Renal cortical epithelial cell (primary cell): ENCODE results near the gene SOS1. TPM values are rescaled to one million over a fixed set of nuclear protein-coding genes. Genes with fewer than 3 reads are reported as not detected.
"Not testable (repeated sequence)": the region's sequence is repeated elsewhere in the genome, so short reads cannot be mapped to it uniquely, and the experiment has no call there.

Experiments used
- DNase-seq: peaks from one replicate; pipeline ENCODE4 v3.0.0-alpha.2; 2011; ENCODE audit warnings: low read depth
- total RNA-seq: library from RNA; depleted of rRNA; stranded (reverse); fragments of >200 nt; gene quantifications from 2 replicates; pipeline ENCODE4 v1.2.3, GENCODE V29; 2014

The SOS1 gene
- total RNA-seq, 1 donor from 2014 or later, result 34.3 TPM

DNA sequence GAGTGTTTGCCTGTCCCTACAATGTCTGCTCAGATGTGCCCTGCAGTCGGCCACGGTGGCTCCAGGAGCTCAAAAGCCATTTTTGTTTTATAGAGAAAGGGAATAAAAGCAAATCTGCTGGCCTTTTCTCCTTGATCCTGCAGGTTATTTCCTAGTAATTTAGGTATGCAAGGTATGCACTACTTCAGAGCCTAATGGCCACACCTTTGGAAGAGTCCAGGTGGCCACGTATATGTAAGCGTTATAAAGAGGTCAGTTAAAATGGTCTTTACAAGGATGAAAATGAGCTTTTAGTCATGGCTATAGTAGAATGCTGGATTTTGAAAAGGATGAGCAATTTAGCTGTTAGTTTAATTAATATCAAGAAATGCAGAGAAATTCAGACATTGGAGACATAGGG is 149.5 kb downstream of the SOS1 start:
- no peak for DNase-seq

DNA sequence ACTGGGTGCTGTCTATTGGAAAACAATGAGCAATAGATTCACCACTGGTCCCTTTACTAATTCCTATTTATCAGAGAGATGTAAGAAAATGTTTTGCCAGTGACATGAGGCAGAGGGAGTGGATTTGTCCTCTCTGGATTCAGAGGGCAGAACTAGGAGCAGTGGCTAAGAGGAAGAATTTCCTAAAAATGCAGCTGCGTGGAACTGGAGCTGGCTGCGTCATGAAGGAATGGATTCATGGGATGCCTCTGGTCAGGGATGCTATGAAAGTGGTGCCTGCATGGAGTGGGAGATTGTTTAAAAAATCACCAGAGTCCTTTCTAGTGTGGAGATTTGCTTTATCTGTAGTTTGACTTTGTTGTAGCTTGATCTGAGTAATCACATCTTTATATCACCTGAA is 152.8 kb downstream of the SOS1 start:
- DNase-seq, result no peak

DNA sequence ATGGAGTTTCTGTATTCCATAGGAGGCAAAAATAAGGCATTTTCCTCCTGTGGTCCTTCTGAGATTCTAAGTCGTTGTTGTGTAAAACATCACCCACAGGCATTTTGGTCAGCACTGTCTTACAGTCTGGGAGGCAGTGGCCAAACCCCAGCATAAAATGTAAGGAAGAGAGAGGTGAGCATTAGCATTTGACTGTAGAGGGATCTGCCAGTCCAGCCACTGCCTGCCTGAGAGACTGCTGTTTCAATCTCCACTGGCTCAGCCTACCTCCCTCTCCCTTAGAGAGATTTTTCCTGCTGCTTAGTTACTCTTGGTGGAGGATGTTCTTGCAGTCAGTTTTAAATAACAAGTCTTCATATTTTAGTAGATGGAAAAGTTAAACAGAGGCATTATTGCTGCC is 154.2 kb downstream of the SOS1 start:
- no peak for DNase-seq

DNA sequence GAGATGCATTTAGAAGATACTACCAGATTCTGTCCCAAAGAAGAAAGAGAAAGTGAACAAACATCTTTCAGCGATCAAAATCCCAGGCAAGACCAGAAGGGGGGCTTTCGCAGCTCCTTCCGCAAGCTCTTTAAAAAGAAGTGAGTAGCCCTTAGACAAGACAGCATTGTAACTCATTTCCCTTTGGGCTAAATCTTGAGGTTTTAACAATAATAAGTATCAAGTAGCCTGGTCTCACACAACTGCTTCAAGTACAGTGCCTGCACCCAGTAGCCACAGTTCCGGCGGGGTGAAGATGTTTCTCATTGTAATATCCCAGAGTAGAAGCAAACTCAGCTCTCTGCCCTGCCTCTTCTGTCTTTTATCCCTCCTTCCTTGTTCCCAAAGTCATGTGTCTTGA is 154.8 kb downstream of the SOS1 start:
- no peak for DNase-seq

DNA sequence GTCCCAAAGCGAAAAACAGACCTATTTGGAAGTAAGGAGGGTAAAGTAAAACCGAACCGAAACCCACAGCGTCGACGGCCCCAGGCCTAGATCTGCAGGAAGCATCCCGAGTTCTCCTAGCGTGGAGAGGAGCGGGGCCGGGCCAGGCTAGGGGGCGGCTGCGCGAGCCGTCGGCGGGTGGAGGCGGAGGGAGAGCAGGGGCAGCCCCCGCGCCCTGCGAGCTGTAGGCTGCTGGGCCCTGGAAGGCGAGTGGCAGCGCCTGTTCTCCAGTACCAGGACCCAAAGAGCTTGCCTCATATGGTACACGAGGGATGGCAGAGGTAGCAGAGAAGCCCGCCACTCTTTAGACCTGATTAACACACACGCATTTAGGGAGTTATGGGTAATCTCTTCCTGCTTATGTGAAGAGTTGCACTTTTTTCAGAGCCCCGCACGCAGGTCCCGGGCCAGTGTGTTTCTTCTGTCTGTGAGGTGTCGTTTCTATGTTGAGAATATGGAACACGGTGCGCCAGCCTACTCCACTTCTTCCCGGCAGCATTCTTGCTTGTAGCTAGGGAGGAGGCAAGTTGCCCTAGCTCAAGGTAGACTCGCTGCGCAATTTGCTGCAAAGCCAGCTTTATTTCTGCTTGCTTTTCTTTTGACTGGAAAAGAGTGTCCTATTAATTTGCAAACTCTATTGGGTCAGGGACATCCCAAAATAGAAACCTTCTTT is 160.1 kb downstream of the SOS1 start:
- DNase-seq, result no peak

DNA sequence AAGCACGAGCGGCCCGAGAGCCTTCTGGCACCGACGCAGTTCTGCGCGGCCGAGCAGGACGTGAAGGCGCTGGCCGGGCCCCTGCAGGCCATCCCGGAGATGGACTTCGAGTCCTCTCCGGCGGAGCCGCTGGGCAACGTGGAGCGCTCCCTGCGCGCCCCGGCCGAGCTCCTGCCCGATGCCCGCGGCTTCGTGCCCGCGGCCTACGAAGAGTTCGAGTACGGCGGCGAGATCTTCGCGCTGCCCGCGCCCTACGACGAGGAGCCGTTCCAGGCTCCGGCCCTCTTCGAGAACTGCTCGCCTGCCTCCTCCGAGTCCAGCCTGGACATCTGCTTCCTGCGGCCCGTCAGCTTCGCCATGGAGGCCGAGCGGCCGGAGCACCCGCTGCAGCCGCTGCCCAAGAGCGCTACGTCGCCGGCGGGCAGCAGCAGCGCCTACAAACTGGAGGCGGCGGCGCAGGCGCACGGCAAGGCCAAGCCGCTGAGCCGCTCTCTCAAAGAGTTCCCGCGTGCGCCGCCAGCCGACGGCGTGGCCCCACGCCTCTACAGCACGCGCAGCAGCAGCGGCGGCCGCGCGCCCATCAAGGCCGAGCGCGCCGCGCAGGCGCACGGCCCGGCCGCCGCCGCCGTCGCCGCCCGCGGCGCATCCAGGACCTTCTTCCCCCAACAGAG is 160.8 kb downstream of the SOS1 start:
- peak; percentile 46 for DNase-seq

DNA sequence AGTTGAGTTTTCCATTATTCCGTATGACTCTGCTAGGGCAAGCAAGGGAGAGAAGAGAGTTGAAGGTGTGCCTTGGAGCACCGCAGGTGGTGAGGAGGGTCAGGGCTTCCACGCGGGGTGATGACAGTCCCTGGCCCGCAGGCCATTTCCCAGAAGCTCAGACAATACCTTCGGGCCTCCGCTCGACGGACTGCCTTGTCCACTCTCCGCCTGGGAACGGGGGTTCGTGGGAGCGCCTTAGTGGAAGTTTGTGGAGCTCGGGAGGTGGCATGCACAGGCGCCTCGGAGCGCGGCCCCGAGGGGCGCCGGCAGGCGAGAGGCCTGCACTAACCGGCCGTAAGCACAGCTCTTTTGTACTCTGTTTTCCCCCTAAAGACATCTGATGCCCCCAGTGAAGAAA is 161.4 kb downstream of the SOS1 start:
- no peak for DNase-seq

DNA sequence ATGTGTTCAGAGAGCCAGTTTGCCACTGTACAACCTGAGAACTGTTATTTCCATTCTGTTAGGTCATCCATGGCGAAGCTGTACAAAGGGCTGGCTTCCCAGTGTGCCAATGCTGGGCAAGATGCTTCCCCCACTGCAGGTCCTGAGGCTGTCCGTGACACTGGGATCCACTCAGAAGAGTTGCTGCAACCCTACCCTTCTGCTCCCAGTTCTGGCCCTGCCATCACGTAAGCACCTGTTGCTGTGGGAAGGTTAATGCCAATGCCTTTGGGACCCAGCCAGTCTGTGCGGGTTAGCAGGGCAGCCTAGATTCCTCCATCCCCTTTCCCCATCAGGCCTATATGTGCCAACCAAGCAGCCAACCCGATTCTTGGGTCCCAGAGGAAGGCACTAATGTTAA is 162.9 kb downstream of the SOS1 start:
- DNase-seq, result no peak

DNA sequence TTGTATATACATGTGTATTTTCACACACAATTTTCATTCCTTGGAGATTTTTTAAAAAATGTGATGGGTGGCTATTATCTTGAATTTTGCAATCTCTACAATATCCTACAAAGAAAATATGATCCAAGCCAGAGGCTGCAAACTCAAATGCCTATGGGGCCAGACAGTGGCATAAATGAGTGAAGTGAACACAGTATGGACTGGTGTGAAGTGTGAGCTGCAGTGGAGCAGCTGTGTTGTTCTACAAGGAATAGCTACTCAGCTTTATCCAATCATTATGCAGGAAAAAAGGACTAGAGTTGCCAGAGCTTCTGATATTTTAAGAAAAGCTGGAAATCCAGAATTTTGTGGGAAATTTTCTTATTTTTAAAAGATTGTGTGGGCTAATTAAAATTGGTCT is 169.1 kb downstream of the SOS1 start:
- DNase-seq, result no peak

DNA sequence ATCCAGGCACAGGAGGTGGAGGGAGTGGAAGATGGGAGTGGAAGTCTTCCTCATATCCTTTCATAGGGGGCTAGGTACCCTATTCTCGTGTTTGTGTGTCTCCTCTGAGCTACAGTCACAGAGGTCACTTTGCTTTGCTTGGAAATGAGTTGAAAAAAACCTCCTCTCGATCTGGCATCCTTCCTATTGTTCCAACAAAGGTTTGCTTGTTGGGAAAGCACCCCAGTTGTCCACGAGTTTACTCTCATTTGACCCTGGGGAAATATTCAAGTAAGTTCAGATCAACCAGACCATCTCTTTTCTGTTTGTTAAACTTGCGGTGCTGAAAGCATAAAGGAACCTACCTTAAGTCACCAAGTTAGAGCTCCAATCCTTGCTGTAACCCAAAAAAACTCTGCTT is 171.9 kb downstream of the SOS1 start:
- no peak for DNase-seq

DNA sequence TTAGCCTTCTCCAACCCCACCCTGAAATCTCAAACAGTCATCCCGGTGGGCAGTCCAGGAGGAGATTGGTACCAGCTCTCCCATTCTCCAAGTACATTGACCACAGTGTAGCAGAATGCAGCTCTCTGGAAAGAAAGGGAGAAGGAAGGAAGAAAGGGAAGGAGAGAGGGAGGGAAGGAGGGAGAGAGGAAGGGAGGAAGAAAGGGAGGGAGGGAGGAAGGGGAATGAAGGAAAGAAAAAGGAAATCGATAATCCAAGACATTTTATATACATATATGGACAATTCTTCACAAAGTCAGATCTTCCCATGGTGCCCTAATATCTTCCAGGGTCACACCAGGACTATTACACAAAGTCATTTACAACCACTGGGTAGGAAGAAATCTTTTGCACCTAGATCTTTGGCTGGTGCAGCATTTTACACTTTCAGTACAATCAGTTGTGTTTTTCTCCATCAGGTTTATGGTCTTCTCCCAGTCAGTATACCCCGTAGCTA is 172.4 kb downstream of the SOS1 start:
- no peak for DNase-seq

DNA sequence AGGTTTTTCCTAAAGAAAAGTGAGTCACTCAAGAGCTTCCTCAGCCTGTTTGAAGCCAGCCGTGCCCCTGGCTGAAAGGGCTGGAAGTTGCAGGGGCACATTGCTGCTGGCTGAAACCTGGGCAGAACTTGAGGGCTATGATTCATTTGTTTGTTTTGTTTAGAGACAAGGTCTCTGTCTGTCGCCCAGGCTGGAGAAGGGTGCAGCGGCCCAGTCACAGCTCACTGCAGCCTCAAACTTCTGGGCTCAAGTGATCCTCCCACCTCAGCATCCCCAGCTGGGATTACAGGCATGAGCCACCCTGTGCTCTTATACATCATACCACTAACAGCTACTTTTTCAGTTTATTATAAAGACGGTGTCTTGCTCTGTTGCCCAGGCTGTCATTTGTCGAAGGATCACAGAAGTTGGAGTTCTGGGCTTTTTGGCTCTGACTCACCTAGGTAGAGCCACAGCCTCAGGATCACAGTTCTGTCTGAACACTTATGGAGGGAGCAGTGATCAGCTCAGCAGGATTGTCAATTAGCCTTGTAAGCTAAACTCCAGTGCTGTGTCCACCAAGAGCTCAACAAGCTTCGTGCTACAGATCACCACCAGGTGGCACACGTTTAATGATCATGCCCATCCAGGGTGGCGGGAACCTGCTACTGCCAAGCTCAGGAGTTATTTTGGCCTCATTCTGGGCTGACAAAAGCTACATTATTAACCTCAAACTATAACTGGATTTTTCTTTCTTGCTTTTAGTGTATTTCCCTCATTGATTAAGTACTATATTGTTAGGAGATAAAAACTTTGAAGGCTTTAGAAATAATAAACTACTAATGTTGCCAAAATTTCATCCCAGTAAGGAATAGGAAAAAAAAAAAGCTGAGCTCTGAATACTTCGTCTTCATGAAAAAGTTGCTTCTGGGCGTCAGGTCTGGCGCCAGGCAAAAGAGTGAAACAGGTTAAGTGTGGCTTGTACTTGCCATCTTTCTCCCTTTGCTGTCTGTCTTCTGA is 173.3 kb downstream of the SOS1 start:
- peak; percentile 86 for DNase-seq

DNA sequence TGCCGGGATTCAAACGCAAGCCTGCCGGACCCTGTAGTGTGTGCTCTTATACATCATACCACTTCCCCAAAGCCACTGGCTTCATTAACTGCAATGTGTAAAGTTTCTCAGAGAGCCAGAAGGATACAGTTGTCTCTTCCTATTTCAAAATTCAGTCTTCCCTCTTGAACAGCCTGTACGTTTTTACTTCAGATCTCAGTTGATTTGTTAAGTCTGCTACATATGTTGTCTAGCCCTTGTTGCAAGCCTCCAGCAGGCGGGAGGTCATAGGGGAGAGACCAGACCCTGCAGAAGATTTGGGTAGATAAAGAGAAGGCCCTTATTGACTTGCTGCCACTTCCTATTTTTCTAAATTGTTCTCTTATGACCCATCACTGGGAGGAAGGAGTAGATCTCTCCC is 174.9 kb downstream of the SOS1 start:
- DNase-seq, result no peak

DNA sequence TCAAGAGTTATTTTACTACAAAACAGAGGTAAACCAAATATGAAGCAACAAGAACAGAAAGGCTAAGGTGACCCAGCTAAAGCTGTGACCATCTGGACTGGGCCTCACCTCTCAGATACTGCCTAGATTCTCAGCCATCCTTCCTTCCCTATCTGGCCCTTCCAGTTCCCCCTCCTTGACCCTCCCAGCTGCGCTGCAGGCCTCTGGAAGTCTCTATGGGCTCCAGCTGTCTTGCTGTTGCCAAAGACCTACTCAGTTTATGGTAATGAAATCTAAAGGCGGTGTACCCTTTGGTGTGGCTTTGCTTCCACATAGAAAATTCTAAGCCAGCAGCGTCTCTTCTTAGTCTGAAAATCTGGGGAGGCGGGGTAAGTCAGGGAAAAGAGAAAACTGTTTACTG is 175.5 kb downstream of the SOS1 start:
- DNase-seq, result no peak

DNA sequence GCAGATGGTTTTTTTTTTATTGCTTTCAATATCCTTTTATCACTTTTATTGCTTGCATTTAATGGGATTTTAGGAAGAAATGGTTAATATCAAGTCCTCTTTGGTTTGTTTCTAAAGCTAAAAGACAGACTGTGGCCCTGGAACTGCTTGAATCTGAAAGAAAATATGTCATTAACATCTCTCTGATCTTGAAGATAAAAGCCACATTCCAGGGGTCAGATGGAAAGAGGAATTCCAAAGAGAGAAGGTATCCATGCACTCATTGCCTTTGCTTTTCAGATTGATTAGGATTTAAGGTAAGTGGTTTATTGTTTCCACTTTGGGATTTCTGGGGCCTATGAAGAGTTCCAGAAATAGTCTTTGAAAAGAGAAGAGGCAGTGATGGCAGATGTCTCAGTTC is 177.1 kb downstream of the SOS1 start:
- no peak for DNase-seq

DNA sequence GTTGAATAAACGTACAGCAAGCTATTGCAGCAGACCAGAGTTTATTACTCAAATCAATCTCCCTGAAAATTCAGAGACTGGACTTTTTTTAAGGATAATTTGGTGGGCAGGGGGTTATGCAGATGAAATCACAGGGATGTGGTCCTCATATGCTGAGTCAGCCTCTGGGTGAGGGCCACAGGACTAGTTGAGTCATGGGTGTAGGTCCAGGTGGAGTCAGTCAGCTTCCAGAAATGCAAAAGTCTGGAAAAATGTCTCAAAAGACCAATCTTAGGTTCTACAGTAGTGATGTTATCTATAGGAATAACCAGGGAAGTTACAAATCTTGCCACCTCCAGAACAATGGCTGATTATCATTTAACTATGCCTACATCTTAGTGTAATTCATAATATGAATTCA is 180.1 kb downstream of the SOS1 start:
- no peak for DNase-seq

DNA sequence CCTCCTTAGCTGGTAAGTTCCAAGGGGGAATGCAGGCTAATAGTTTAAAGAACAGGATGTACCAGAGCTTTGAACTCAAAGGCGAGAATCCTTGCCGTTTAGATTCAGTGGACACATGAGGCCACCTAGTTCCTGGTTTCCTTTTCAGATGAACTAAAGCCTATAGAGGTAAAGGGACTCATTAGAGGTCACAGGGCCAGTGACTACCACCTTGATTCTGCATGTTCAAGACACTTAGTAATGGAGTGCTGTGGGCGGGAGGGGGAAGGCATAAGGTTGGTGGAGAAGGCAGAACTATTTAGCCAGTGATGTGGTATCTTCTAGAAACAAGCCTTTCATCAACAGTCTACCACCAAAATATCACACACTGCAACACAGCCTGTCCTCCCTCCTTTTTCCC is 183.3 kb downstream of the SOS1 start:
- DNase-seq, result no peak

DNA sequence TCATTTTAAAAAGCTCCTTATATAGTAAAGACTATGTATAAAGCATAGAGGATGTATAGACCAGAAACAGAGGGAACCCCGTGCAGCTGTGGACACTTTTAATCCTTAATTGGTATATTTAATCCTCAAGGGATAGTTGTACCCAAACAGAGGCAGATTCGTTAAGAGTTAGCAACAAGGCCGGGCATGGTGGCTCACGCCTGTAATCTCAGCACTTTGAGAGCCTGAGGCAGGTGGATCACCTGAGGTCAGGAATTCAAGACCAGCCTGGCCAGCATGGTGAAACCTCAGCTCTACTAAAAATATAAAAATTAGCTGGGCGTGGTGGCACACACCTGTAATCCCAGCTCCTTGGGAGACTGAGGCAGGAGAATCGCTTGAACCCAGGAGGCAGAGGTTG is 184.3 kb downstream of the SOS1 start:
- not testable (repeated sequence) for DNase-seq

DNA sequence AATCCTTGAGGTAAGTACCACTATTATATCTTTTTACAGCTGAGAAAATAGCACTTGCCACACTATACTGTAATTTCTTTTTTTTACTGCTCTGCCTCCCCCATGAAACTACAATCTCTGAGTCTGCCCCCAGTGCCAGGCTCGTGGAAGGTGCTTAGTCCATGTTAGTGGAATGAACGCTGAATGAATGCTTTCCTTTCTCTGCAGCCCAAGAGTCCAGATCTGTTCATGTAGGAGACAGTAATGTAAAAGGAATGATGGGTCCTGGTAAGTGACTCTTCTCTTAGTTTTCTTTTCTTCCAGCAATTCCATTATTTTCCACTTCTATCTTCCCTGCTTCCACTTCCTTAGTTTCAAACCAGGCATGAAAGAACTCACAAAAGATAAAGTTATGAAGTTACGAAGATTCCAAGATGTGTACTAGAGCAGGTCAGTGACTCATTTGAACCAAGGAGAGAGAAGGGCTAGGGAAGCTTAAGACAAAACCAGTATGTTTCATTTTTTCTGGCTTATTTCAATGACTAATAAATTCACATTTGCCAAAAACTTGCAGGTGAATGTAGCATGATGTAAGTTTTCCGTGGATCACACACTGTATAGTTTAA is 185.2 kb downstream of the SOS1 start:
- peak; percentile 6 for DNase-seq

DNA sequence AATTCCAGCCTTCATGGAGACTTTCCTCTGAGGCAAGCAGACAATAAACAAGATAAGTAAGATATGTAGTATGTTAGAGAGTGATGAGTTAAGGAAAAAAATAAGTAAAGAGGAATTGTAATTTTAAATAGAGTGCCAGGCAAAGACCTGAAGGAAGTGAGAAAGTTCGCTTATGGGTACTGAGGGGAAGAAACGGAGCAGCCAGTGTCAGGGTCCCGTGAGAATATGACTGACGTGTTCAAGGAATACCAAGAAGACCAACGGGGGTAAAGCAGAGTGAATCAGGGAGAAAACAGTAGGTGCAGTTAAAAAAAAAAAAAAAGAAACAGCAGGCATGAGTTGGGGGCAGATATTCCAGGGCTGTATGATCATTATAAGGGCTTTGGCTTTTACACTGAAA is 186.1 kb downstream of the SOS1 start:
- no peak for DNase-seq

DNA sequence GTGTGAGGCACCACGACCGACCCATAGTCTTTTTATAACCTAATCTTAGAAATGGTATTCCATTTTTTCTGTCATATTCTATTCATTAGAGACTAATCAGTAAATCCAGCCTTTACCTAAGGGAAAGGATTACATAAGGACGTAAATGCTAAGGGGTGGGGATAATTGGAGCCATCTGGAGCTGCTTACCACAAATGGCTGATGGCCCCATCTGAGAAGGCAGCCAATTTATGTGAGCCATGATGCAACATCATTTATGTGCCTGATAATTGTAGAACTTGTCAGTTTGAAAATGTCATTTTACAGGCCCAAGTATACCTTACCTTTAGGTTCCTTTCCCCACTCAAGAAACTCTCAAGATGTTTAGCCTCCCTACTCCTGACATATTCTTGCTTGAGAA is 187.2 kb downstream of the SOS1 start:
- no peak for DNase-seq

DNA sequence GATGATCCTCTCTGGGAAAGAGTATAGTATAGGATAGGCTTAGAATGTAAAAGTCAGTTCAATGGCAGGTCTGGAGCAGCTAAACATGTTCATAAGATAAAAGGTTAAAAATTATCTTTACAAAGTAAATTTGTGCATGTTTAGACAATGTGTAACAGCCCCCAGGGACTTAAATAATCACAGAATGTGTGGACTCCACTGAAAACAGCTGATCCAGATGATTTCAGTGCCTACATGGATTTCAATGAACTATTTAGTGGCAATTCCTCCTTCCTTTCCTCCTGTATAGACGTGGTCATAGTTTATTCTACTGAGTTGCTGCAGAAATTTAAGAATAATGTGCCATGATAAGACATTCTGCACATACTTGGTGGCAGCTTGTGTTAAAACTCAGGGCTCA is 188.3 kb downstream of the SOS1 start:
- no peak for DNase-seq
